Fibroblast of pulmonary artery (primary cell): ENCODE data around the gene PRUNE2.

ENCODE experiments used
- DNase-seq: peaks from one replicate; pipeline ENCODE4 v3.0.0-alpha.2; 2010; ENCODE audit warnings: low read depth
- H3K4me3 ChIP-seq: replicated peaks from 2 replicates; pipeline ENCODE4 v1.5.1; 2011; ENCODE audit warnings: low read depth, mild to moderate bottlenecking, control low read depth, low read length, moderate library complexity
- CTCF ChIP-seq: IDR thresholded peaks from 2 replicates; pipeline ENCODE4 v1.5.1; 2011; ENCODE audit warnings: mild to moderate bottlenecking, control low read depth, low read length, inconsistent platforms; ENCODE audit errors: missing control alignments

Gene PRUNE2

GRCh38 chr9:76713381-76713780 lies 192.5 kb downstream of the PRUNE2 start:
- no peak overlapping the region for H3K4me3 ChIP-seq
- DNase-seq: no peak
- no peak for TF ChIP-seq CTCF

GRCh38 chr9:76709020-76709419 lies 196.9 kb downstream of the PRUNE2 start:
- DNase-seq: no peak
- H3K4me3 ChIP-seq: no peak overlapping the region
- no peak for TF ChIP-seq CTCF

- DNase-seq: no peak
- TF ChIP-seq CTCF: no peak
- no peak overlapping the region for H3K4me3 ChIP-seq
Measured at GRCh38 chr9:76707510-76707909, 198.4 kb downstream of the PRUNE2 start.

- H3K4me3 ChIP-seq: no peak overlapping the region
- DNase-seq: peak; percentile 97
- TF ChIP-seq CTCF: peak; percentile 54
Measured at GRCh38 chr9:76704593-76705204, 201.2 kb downstream of the PRUNE2 start.

GRCh38 chr9:76703270-76703669 lies 202.6 kb downstream of the PRUNE2 start:
- DNase-seq: no peak
- no peak for TF ChIP-seq CTCF
- H3K4me3 ChIP-seq: no peak overlapping the region

GRCh38 chr9:76701441-76702039 lies 204.4 kb downstream of the PRUNE2 start:
- DNase-seq: peak; percentile 19
- TF ChIP-seq CTCF: no peak

GRCh38 chr9:76700916-76701315 lies 205.0 kb downstream of the PRUNE2 start:
- no peak for DNase-seq
- TF ChIP-seq CTCF: no peak
- H3K4me3 ChIP-seq: no peak overlapping the region

More at GRCh38 chr9:76701441-76702039, 204.4 kb downstream of the PRUNE2 start:
- no peak overlapping the region for H3K4me3 ChIP-seq
